HepG2 (cell line): ENCODE data around the gene FOXA1. TPM values are rescaled to one million over a fixed set of nuclear protein-coding genes. Genes with fewer than 3 reads are reported as not detected.

Experiments used
- CREB3 ChIP-seq: sonication (generic); formaldehyde crosslinking; IDR thresholded peaks from 2 replicates; pipeline ENCODE4 v1.5.0; 2020; ENCODE audit warnings: missing genetic modification reagents
- FOXO4 ChIP-seq: sonication (generic); formaldehyde crosslinking; conservative IDR thresholded peaks from 2 replicates; pipeline ENCODE4 v1.8.1; 2023; ENCODE audit warnings: missing genetic modification reagents
- HMGXB4 ChIP-seq, 2 experiments: sonication (generic) in 1 of 2; formaldehyde crosslinking in 1 of 2; IDR thresholded peaks; 2 replicates each; pipeline versions ENCODE4 v1.4.0 to v1.6.1; 2018 to 2020; ENCODE audit warnings: missing genetic modification reagents in 2 of 2, borderline replicate concordance in 1 of 2, low read depth in 1 of 2, mild to moderate bottlenecking in 1 of 2, missing biosample characterization in 1 of 2
- JARID2 ChIP-seq: sonication (generic); formaldehyde crosslinking; IDR thresholded peaks from 2 replicates; pipeline ENCODE4 v1.8.1; 2023; ENCODE audit warnings: missing genetic modification reagents, inconsistent platforms; ENCODE audit not compliant: insufficient replicate concordance
- KDM5B ChIP-seq: sonication (generic); formaldehyde crosslinking; IDR thresholded peaks from 2 replicates; pipeline ENCODE4 v1.4.0; 2020; ENCODE audit warnings: missing genetic modification reagents, mild to moderate bottlenecking, borderline replicate concordance
- LCORL ChIP-seq, 2 experiments: fragments of 450-650 bp in 1 of 2; sonication (generic) in 1 of 2; formaldehyde crosslinking in 1 of 2; IDR thresholded peaks; 2 replicates each; pipeline versions ENCODE4 v1.5.0 to v1.6.1; 2017 to 2020; ENCODE audit warnings: antibody characterized with exemption in 1 of 2, missing genetic modification reagents in 1 of 2
- MAF1 ChIP-seq: sonication (generic); formaldehyde crosslinking; IDR thresholded peaks from 2 replicates; pipeline ENCODE4 v1.5.0; 2020; ENCODE audit warnings: missing genetic modification reagents, borderline replicate concordance
- MAFK ChIP-seq, 2 experiments: IDR thresholded peaks in 1 of 2; conservative IDR thresholded peaks in 1 of 2; 2 replicates each; pipeline ENCODE4 v1.6.1; 2011; ENCODE audit warnings: improper control_type of control experiment in 2 of 2, low read length in 2 of 2
- MXD4 ChIP-seq: IDR thresholded peaks from 2 replicates; pipeline ENCODE4 v1.6.1; 2016; ENCODE audit warnings: mild to moderate bottlenecking, missing biosample characterization, missing genetic modification reagents
- MXI1 ChIP-seq: IDR thresholded peaks from 3 replicates; pipeline ENCODE4 v1.6.1; 2012; ENCODE audit warnings: low read depth, low read length, inconsistent platforms, borderline replicate concordance
- PHF8 ChIP-seq: sonication (generic); formaldehyde crosslinking; IDR thresholded peaks from 2 replicates; pipeline ENCODE4 v1.5.0; 2020; ENCODE audit warnings: missing genetic modification reagents
- TFDP1 ChIP-seq: IDR thresholded peaks from 2 replicates; pipeline ENCODE4 v1.6.1; 2016; ENCODE audit warnings: missing compliant biosample characterization, missing genetic modification reagents, borderline replicate concordance
- YY1 ChIP-seq: IDR thresholded peaks from 2 replicates; pipeline ENCODE4 v1.6.1; 2011; ENCODE audit warnings: low read length, low read depth, moderate library complexity, mild to moderate bottlenecking; ENCODE audit not compliant: insufficient read depth, insufficient replicate concordance
- ZFP36 ChIP-seq: fragments of 150-350 bp; IDR thresholded peaks from 2 replicates; pipeline ENCODE4 v1.6.1; 2018; ENCODE audit warnings: borderline replicate concordance, low read length, low read depth; ENCODE audit not compliant: partially characterized antibody
- ZMYM2 ChIP-seq: sonication (generic); formaldehyde crosslinking; IDR thresholded peaks from 2 replicates; pipeline ENCODE4 v1.8.0; 2022; ENCODE audit warnings: mild to moderate bottlenecking, missing genetic modification reagents
- ZNF230 ChIP-seq: sonication (generic); formaldehyde crosslinking; IDR thresholded peaks from 2 replicates; pipeline ENCODE4 v1.4.0; 2020; ENCODE audit warnings: mild to moderate bottlenecking, missing genetic modification reagents
- ZNF350 ChIP-seq: sonication (generic); formaldehyde crosslinking; IDR thresholded peaks from 2 replicates; pipeline ENCODE4 v1.4.0; 2020; ENCODE audit warnings: mild to moderate bottlenecking, low read depth, missing genetic modification reagents, borderline replicate concordance
- ZNF703 ChIP-seq: sonication (generic); formaldehyde crosslinking; IDR thresholded peaks from 2 replicates; pipeline ENCODE4 v1.5.1; 2020; ENCODE audit warnings: missing genetic modification reagents, mild to moderate bottlenecking, moderate library complexity, borderline replicate concordance
- ZNF704 ChIP-seq: sonication (generic); formaldehyde crosslinking; IDR thresholded peaks from 2 replicates; pipeline ENCODE4 v1.8.1; 2023; ENCODE audit warnings: mild to moderate bottlenecking, inconsistent platforms, moderate library complexity, missing genetic modification reagents, borderline replicate concordance
- ZNF749 ChIP-seq: sonication (generic); formaldehyde crosslinking; IDR thresholded peaks from 2 replicates; pipeline ENCODE4 v1.8.0; 2022; ENCODE audit warnings: mild to moderate bottlenecking, missing genetic modification reagents, moderate library complexity, borderline replicate concordance
- polyA plus RNA-seq, 8 experiments: library from polyadenylated mRNA; depleted of rRNA in 3 of 8; stranded (reverse) in 7 of 8; unstranded in 1 of 8; fragments of >200 nt; fragmentation: Illumina TruSeq in 4 of 8; extraction: Trizol in 4 of 8; gene quantifications; 2 replicates each; pipeline versions ENCODE4 v1.2.1 to v1.2.3, GENCODE V29; 2011 to 2016; ENCODE audit warnings: low read depth in 4 of 8, missing spikeins in 1 of 8, mixed read lengths in 1 of 8; ENCODE audit not compliant: insufficient read depth in 1 of 8
- total RNA-seq, 5 experiments: library from RNA; depleted of rRNA; stranded (reverse); fragments of >200 nt; fragmentation: Illumina TruSeq; extraction: Trizol; gene quantifications; 2 replicates each; pipeline ENCODE4 v1.2.3, GENCODE V29; 2016; ENCODE audit warnings: low read depth in 1 of 5

The FOXA1 gene
- total and polyA plus RNA-seq, 2 of the 13 experiments (the other 11 are each of a cell fraction or from before 2014, with no cell fraction given): 43.4 to 58.6 TPM

- TF ChIP-seq ZNF704 (CRISPR knock-in tag) (no peak), MXD4 (CRISPR knock-in tag) (0 out of 2 replicates have a peak, but pooled peaks have one; percentile 28), MXI1 (no peak), CREB3 (CRISPR knock-in tag) (0 out of 2 replicates have a peak, but pooled peaks have one; percentile 43), HMGXB4 (CRISPR knock-in tag; IDR thresholded peaks at IDR 0.05; ENCODE audit: borderline replicate concordance in 1 of 2, low read depth in 1 of 2) (peak in 1 of 2 experiments; percentile 16; a peak in 2 of 4 replicates), LCORL (IDR thresholded peaks at IDR 0.05) (no peak; the same call in 1 of the 2 replicates), LCORL (CRISPR knock-in tag; IDR thresholded peaks at IDR 0.05) (no peak), ZMYM2 (0 out of 2 replicates have a peak, but pooled peaks have one; percentile 53), KDM5B (CRISPR knock-in tag) (peak; percentile 76; the same call in 1 of the 2 replicates), ZFP36 (no peak), TFDP1 (CRISPR knock-in tag) (0 out of 2 replicates have a peak, but pooled peaks have one; percentile 3), FOXO4 (CRISPR knock-in tag) (no peak), YY1 (peak; percentile 83), MAF1 (CRISPR knock-in tag) (0 out of 2 replicates have a peak, but pooled peaks have one; percentile 17), ZNF749 (CRISPR knock-in tag) (no peak), MAFK (conservative IDR thresholded peaks at IDR 0.05 in 1 of 2, IDR thresholded peaks at IDR 0.05 in 1 of 2; ENCODE audit: low read length in 2 of 2) (no peak), JARID2 (CRISPR knock-in tag) (peak; percentile 46), ZNF350 (CRISPR knock-in tag) (no peak), ZNF230 (CRISPR knock-in tag) (no peak), ZNF703 (no peak), PHF8 (CRISPR knock-in tag) (peak; percentile 81)
Observed at GRCh38 chr14:37583358-37584210, 11.5 kb downstream of the FOXA1 start (continued).
